Fibroblast of lung (primary cell): ENCODE data around the gene EPG5. TPM values are rescaled to one million over a fixed set of nuclear protein-coding genes. Genes with fewer than 3 reads are reported as not detected.

ENCODE experiments used
- DNase-seq, 2 donors: peaks; one replicate each; pipeline versions ENCODE4 v3.0.0 to v3.0.0-alpha.2; 2010; ENCODE audit warnings: low read depth in 2 of 2
- H2AFZ ChIP-seq: 2 replicates; pipeline ENCODE4 v1.5.1; 2012; ENCODE audit warnings: low read length, control low read depth, inconsistent platforms
- H3K27ac ChIP-seq: 2 replicates; pipeline ENCODE4 v1.5.1; 2011; ENCODE audit warnings: low read length, control low read depth; ENCODE audit not compliant: insufficient read depth
- H3K27me3 ChIP-seq: 2 replicates; pipeline ENCODE4 v1.5.1; 2011; ENCODE audit warnings: mild to moderate bottlenecking, low read length; ENCODE audit not compliant: control insufficient read depth, insufficient read depth
- H3K36me3 ChIP-seq: 2 replicates; pipeline ENCODE4 v1.5.1; 2011; ENCODE audit warnings: low read length; ENCODE audit not compliant: control insufficient read depth, insufficient read depth
- H3K4me1 ChIP-seq: 2 replicates; pipeline ENCODE4 v1.5.1; 2011; ENCODE audit warnings: low read length; ENCODE audit not compliant: control insufficient read depth, insufficient read depth; ENCODE audit errors: extremely low read depth
- H3K4me2 ChIP-seq: 2 replicates; pipeline ENCODE4 v1.5.1; 2011; ENCODE audit warnings: low read length, control low read depth; ENCODE audit not compliant: insufficient read depth; ENCODE audit errors: extremely low read depth
- H3K4me3 ChIP-seq, 4 experiments: fragments of 200-600 bp in 1 of 4; sonication (generic) in 1 of 4; replicated peaks in 1 of 4; 2 replicates each; pipeline ENCODE4 v1.5.1; 2011 to 2016; ENCODE audit warnings: low read length in 4 of 4, low read depth in 3 of 4, mild to moderate bottlenecking in 3 of 4, control low read depth in 2 of 4, inconsistent platforms in 1 of 4, mixed read lengths in 1 of 4; ENCODE audit not compliant: insufficient read depth in 1 of 4; ENCODE audit errors: control extremely low read depth in 1 of 4
- H3K79me2 ChIP-seq: 2 replicates; pipeline ENCODE4 v1.5.1; 2012; ENCODE audit warnings: mild to moderate bottlenecking, low read length, inconsistent platforms; ENCODE audit not compliant: control insufficient read depth, insufficient read depth
- H3K9ac ChIP-seq: 2 replicates; pipeline ENCODE4 v1.5.1; 2011; ENCODE audit warnings: mild to moderate bottlenecking, low read length, control low read depth; ENCODE audit not compliant: insufficient read depth
- H3K9me3 ChIP-seq: 2 replicates; pipeline ENCODE4 v1.5.1; 2012; ENCODE audit warnings: low read depth, low read length; ENCODE audit not compliant: control insufficient read depth, insufficient read depth
- H4K20me1 ChIP-seq: 2 replicates; pipeline ENCODE4 v1.5.1; 2011; ENCODE audit warnings: low read length; ENCODE audit not compliant: control insufficient read depth, insufficient read depth; ENCODE audit errors: extremely low read depth
- EZH2 ChIP-seq: IDR thresholded peaks from 2 replicates; pipeline ENCODE4 v1.5.1; 2012; ENCODE audit warnings: low read length, control low read depth, mild to moderate bottlenecking; ENCODE audit errors: missing control alignments
- polyA plus RNA-seq, 2 donors: library from polyadenylated mRNA; depleted of rRNA in 1 of 2; stranded (reverse) in 1 of 2; unstranded in 1 of 2; fragments of >200 nt; gene quantifications; 2 replicates each; pipeline ENCODE4 v1.2.1, GENCODE V29; 2011 to 2012; ENCODE audit warnings: missing spikeins in 1 of 2
- total RNA-seq: library from RNA; depleted of rRNA; stranded (reverse); fragments of >200 nt; gene quantifications from 2 replicates; pipeline ENCODE4 v1.2.1, GENCODE V29; 2014
- TF ChIP-seq, protein P1 (sequence below), 2 donors: IDR thresholded peaks in 1 of 2; conservative IDR thresholded peaks in 1 of 2; 1 replicate in 1 of 2; 2 replicates in 1 of 2; pipeline ENCODE4 v1.5.1; 2011 to 2012; ENCODE audit warnings: low read length in 2 of 2, control low read depth in 1 of 2, inconsistent platforms in 1 of 2, low read depth in 1 of 2, mild to moderate bottlenecking in 1 of 2

EPG5 gene
- total and polyA plus RNA-seq, 2 donors (not counting 1 experiment from before 2014, with no cell fraction given): 60.0 to 87.4 TPM

DNA sequence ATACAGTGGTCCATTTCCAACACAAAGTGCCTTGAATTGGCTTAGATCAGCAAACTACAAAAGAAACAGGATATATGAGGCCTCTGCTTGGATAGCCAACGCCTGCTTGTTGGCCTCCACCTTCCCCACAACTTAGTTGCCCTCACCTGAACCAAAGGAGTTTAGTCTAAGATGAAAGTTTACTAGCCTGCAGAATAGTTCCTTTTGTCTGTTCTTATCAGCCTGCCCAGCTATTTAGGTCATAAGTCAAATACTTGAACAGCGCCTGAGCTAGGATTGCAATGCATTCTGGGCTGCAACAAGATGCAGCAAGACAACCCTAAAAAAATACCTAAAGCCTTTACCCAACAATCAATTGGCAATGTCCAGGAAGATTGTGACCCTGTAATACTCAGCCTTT is 13.1 kb upstream of the EPG5 start:
- no peak for TF ChIP-seq EZH2
- TF ChIP-seq, protein P1, sequence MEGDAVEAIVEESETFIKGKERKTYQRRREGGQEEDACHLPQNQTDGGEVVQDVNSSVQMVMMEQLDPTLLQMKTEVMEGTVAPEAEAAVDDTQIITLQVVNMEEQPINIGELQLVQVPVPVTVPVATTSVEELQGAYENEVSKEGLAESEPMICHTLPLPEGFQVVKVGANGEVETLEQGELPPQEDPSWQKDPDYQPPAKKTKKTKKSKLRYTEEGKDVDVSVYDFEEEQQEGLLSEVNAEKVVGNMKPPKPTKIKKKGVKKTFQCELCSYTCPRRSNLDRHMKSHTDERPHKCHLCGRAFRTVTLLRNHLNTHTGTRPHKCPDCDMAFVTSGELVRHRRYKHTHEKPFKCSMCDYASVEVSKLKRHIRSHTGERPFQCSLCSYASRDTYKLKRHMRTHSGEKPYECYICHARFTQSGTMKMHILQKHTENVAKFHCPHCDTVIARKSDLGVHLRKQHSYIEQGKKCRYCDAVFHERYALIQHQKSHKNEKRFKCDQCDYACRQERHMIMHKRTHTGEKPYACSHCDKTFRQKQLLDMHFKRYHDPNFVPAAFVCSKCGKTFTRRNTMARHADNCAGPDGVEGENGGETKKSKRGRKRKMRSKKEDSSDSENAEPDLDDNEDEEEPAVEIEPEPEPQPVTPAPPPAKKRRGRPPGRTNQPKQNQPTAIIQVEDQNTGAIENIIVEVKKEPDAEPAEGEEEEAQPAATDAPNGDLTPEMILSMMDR (conservative IDR thresholded peaks at IDR 0.05 in 1 of 2, IDR thresholded peaks at IDR 0.05 in 1 of 2; ENCODE audit: low read depth in 1 of 2, low read length in 2 of 2): no peak
- DNase-seq: no peak
- Histone ChIP-seq H3K4me3 (no peak overlapping the region), H3K9me3 (no peaks in the 10 kb centered on the region), H4K20me1 (no peaks in the 10 kb centered on the region), H3K36me3 (no peaks in the 10 kb centered on the region), H3K4me1 (peaks cover 2% of the 10 kb centered on the region), H3K4me2 (no peak overlapping the region), H3K9ac (no peak overlapping the region), H3K27ac (no peak overlapping the region), H3K79me2 (no peaks in the 10 kb centered on the region), H2AFZ (no peak overlapping the region), H3K27me3 (no peaks in the 10 kb centered on the region)

DNA sequence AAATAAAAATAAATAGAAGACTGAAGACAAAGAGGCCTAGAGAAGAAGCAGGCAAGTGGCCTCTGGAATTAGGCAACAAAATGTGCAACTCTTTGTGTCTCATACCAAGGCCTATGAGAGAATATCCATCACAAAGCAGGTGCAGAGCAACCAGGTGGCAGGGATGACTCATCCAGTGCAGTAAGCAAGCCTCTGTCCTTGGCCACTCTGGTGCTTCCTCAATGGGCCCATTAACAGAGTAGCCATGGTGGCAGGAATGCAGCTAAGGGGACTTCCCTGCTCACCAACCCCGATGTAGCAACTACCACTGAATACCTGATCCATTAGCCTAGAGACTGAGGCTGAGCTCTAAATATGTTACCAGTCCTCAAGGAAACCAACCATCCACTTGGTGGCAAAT is 11.0 kb upstream of the EPG5 start:
- peaks cover 2% of the 10 kb centered on the region for H3K4me1 ChIP-seq
- no peaks in the 10 kb centered on the region for H4K20me1 ChIP-seq
- H3K4me3 ChIP-seq: no peak overlapping the region
- H3K9ac ChIP-seq: no peak overlapping the region
- H3K27me3 ChIP-seq: no peaks in the 10 kb centered on the region
- TF ChIP-seq EZH2: no peak
- H3K9me3 ChIP-seq: no peaks in the 10 kb centered on the region
- no peak overlapping the region for H3K27ac ChIP-seq
- DNase-seq: no peak
- H3K36me3 ChIP-seq: no peaks in the 10 kb centered on the region
- no peak overlapping the region for H3K4me2 ChIP-seq
- no peak overlapping the region for H2AFZ ChIP-seq
- no peaks in the 10 kb centered on the region for H3K79me2 ChIP-seq

DNA sequence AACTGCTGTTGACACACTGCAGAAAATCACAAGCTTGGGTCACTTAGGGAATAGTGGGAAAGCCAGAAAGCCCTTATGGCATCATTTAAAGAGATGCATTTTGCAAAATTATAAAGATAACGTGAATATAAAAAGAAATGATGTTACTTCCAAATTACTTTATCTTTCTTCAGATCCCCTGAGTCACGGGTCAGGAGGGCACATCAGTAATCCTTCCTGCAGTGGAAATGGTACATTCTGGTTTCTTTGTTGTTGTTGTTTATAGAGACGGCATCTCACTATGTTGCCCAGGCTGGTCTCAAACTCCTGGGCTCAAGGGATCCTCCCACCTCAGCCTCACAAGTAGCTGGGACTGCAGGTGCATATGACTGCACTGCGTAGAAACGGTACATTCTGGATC is 9.8 kb upstream of the EPG5 start:
- Histone ChIP-seq H3K9me3 (no peaks in the 10 kb centered on the region), H3K27me3 (no peaks in the 10 kb centered on the region), H3K79me2 (no peaks in the 10 kb centered on the region), H3K27ac (no peak overlapping the region), H3K4me1 (peaks cover 2% of the 10 kb centered on the region), H4K20me1 (no peaks in the 10 kb centered on the region), H3K9ac (no peak overlapping the region), H2AFZ (no peak overlapping the region), H3K4me3 (no peak overlapping the region), H3K4me2 (no peak overlapping the region), H3K36me3 (no peaks in the 10 kb centered on the region)
- DNase-seq: no peak
- TF ChIP-seq, protein P1 (conservative IDR thresholded peaks at IDR 0.05 in 1 of 2, IDR thresholded peaks at IDR 0.05 in 1 of 2; ENCODE audit: low read depth in 1 of 2, low read length in 2 of 2): no peak
- TF ChIP-seq EZH2: no peak
